ENCODE measurements around the gene NCBP1.

Gene NCBP1

GRCh38 chr9:97627624-97628023, 6.0 kb upstream of the NCBP1 start:
- no peak for DNase-seq

GRCh38 chr9:97628668-97629067, 5.0 kb upstream of the NCBP1 start:
- DNase-seq, result no peak

- DNase-seq, result no peak
Observed at GRCh38 chr9:97629156-97629555, 4.5 kb upstream of the NCBP1 start.

GRCh38 chr9:97630591-97630990, 3.0 kb upstream of the NCBP1 start:
- no peak for DNase-seq

- peak in 1 of 2 donors; percentile 24 for DNase-seq
Observed at GRCh38 chr9:97632248-97632984, 1.2 kb upstream of the NCBP1 start.

GRCh38 chr9:97633859-97634490, 354 bp downstream of the NCBP1 start:
- no peak for DNase-seq

- no peak for DNase-seq
Observed at GRCh38 chr9:97635026-97635425, 1.4 kb downstream of the NCBP1 start.

- no peak for DNase-seq
Observed at GRCh38 chr9:97636903-97637302, 3.3 kb downstream of the NCBP1 start.

GRCh38 chr9:97638666-97639065, 5.0 kb downstream of the NCBP1 start:
- no peak for DNase-seq

GRCh38 chr9:97640325-97640724, 6.7 kb downstream of the NCBP1 start:
- DNase-seq, result no peak

- DNase-seq, result no peak
Observed at GRCh38 chr9:97645720-97646119, 12.1 kb downstream of the NCBP1 start.

GRCh38 chr9:97647996-97648395, 14.4 kb downstream of the NCBP1 start:
- DNase-seq, result no peak

- DNase-seq, result no peak
Observed at GRCh38 chr9:97651646-97652045, 18.0 kb downstream of the NCBP1 start.

- DNase-seq, result no peak
Observed at GRCh38 chr9:97658707-97659106, 25.1 kb downstream of the NCBP1 start.

GRCh38 chr9:97659771-97660170, 26.1 kb downstream of the NCBP1 start:
- no peak for DNase-seq

GRCh38 chr9:97660340-97660739, 26.7 kb downstream of the NCBP1 start:
- no peak for DNase-seq

GRCh38 chr9:97660847-97661246, 27.2 kb downstream of the NCBP1 start:
- no peak for DNase-seq

GRCh38 chr9:97665742-97666141, 32.1 kb downstream of the NCBP1 start:
- no peak for DNase-seq

GRCh38 chr9:97666907-97667686, 33.5 kb downstream of the NCBP1 start:
- no peak for DNase-seq

GRCh38 chr9:97668485-97668884, 34.9 kb downstream of the NCBP1 start:
- no peak for DNase-seq

GRCh38 chr9:97670586-97670985, 37.0 kb downstream of the NCBP1 start:
- DNase-seq, result no peak

GRCh38 chr9:97672403-97672802, 38.8 kb downstream of the NCBP1 start:
- no peak for DNase-seq

GRCh38 chr9:97673922-97674321, 40.3 kb downstream of the NCBP1 start:
- DNase-seq, result no peak

GRCh38 chr9:97675655-97676054, 42.0 kb downstream of the NCBP1 start:
- DNase-seq, result no peak

Data from activated CD4-positive, alpha-beta T cell treated with anti-CD3 and anti-CD28 coated beads for 4 hours (primary cell).